Bronchial epithelial cell (primary cell): ENCODE results near the gene JMJD4. TPM values are rescaled to one million over a fixed set of nuclear protein-coding genes. Genes with fewer than 3 reads are reported as not detected.

Source experiments
- DNase-seq: peaks from one replicate; pipeline ENCODE4 v3.0.0-alpha.2; 2010; ENCODE audit warnings: low read depth
- FAIRE-seq: peaks from 2 replicates; lab custom pipeline; 2011; peaks lifted over from hg19 to GRCh38; lab: Jason Lieb, UNC
- H3K27me3 ChIP-seq: 2 replicates; pipeline ENCODE4 v1.5.1; 2011; ENCODE audit warnings: low read length; ENCODE audit not compliant: control insufficient read depth, insufficient read depth
- H3K36me3 ChIP-seq: 2 replicates; pipeline ENCODE4 v1.5.1; 2011; ENCODE audit warnings: low read length; ENCODE audit not compliant: control insufficient read depth, insufficient read depth
- H3K4me3 ChIP-seq: 2 replicates; pipeline ENCODE4 v1.5.1; 2011; ENCODE audit warnings: mild to moderate bottlenecking, low read depth, low read length, control low read depth
- total RNA-seq: library from RNA; depleted of rRNA; stranded (reverse); fragments of >200 nt; gene quantifications from 2 replicates; pipeline ENCODE4 v1.2.1, GENCODE V29; 2014
- TF ChIP-seq, protein P1 (sequence below): IDR thresholded peaks from 2 replicates; pipeline ENCODE4 v1.5.1; 2011; ENCODE audit warnings: mild to moderate bottlenecking, moderate library complexity, low read length, control low read depth, inconsistent platforms; ENCODE audit not compliant: insufficient read depth, severe bottlenecking

Gene JMJD4
- total RNA-seq, 1 donor from 2014 or later: 27.9 TPM

DNA sequence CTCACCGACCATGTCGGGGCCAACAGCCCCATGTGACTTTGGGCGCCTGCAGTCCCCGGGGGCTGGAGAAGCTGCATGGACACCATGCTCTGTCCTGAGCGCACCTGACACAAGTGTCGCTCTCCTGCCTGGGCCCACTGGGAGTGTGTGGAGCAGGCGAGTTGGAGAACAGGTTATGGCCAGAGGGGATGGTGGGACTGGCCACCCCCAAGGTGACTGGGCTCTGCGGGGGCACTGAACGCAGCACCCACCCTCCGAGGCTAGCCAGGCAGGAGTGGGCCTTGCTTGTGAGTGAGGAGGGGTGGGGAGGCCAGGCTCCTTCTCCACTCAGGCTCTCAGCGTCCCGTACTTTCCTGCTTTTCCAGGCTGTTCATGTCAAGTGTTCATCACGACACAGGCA lies 35.7 kb upstream of the JMJD4 start:
- peaks cover 12% of the 10 kb centered on the region for H3K36me3 ChIP-seq

DNA sequence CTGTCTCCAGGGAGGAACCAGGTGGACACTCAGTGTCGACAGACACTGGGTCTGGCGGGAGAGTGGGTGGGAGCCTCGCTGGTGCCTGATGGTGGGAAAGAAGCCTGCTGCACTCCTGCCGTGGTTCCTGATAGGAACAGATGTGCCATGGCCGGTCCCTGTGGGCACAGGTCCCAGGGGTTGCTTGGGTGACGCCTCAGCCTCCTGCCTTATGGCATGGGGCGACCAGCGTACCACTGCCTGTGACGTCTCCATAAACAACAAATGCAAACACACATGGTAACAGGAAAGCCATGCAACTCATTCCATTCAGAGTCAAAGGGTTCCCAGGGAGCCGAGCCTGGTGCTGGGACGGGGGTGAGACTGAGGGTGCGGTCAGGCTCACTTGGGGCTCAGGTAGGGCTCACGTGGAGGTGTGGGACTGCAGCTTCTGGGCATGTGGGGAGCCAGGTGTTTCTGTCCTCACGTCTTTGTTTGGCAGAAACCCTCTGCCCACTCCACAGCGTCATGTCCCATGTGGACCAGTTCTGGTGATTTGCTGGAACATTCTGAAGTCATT lies 34.9 kb upstream of the JMJD4 start:
- TF ChIP-seq, protein P1, sequence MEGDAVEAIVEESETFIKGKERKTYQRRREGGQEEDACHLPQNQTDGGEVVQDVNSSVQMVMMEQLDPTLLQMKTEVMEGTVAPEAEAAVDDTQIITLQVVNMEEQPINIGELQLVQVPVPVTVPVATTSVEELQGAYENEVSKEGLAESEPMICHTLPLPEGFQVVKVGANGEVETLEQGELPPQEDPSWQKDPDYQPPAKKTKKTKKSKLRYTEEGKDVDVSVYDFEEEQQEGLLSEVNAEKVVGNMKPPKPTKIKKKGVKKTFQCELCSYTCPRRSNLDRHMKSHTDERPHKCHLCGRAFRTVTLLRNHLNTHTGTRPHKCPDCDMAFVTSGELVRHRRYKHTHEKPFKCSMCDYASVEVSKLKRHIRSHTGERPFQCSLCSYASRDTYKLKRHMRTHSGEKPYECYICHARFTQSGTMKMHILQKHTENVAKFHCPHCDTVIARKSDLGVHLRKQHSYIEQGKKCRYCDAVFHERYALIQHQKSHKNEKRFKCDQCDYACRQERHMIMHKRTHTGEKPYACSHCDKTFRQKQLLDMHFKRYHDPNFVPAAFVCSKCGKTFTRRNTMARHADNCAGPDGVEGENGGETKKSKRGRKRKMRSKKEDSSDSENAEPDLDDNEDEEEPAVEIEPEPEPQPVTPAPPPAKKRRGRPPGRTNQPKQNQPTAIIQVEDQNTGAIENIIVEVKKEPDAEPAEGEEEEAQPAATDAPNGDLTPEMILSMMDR: no peak

More for the DNA sequence above, 35.7 kb upstream of the JMJD4 start:
- Histone ChIP-seq H3K4me3 (no peak overlapping the region), H3K27me3 (no peaks in the 10 kb centered on the region)
- FAIRE-seq: no peak
- DNase-seq: no peak
- TF ChIP-seq, protein P1: no peak

GRCh38 chr1:227769047-227769935 lies 34.2 kb upstream of the JMJD4 start:
- Histone ChIP-seq H3K36me3 (peaks cover 9% of the 10 kb centered on the region), H3K27me3 (no peaks in the 10 kb centered on the region), H3K4me3 (no peak overlapping the region)
- no peak for DNase-seq
- TF ChIP-seq, protein P1: no peak
- no peak for FAIRE-seq

More for the DNA sequence above, 34.9 kb upstream of the JMJD4 start:
- Histone ChIP-seq H3K4me3 (no peak overlapping the region), H3K36me3 (peaks cover 10% of the 10 kb centered on the region), H3K27me3 (no peaks in the 10 kb centered on the region)
- no peak for FAIRE-seq
- DNase-seq: no peak

DNA sequence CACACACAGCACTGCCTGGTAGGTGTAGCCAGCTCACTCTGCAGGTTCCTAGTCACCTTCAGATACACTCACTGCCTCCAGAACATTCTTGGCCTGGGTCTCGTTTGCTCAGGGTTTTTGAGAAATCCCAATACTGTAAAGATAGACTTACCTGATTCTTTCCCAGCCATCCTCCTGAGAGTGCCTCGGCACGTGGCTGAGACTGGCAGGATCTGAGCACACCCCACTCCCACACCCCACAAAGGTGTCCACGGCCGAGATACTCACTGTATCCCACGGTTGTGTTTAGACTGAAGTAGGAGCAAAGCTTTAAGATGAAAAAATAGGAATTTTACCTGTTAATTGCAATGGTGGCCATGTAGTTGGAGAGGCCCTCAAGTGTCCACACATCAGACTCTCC lies 33.5 kb upstream of the JMJD4 start:
- peaks cover 8% of the 10 kb centered on the region for H3K36me3 ChIP-seq
- TF ChIP-seq, protein P1: no peak
- FAIRE-seq: no peak
- H3K27me3 ChIP-seq: no peaks in the 10 kb centered on the region
- no peak for DNase-seq
- no peak overlapping the region for H3K4me3 ChIP-seq

DNA sequence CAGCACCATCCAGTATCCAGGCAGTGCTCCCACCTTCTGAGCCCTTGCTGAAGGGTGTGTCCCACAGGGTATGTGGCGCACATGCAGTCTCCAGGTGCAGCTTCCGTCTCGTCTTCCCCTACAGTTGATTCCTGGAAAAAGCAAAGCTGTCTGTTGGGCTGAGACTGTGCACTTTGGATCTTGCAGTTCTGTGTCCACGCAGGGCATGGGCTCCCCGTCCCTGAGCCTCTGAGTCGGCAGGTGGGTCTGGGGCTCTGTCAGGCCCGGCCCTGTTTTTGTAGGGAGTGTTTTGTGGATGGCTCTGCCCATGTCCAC lies 33.0 kb upstream of the JMJD4 start:
- TF ChIP-seq, protein P1: no peak
- FAIRE-seq (no peak), DNase-seq (no peak)
- no peaks in the 10 kb centered on the region for H3K27me3 ChIP-seq
- peaks cover 7% of the 10 kb centered on the region for H3K36me3 ChIP-seq
- no peak overlapping the region for H3K4me3 ChIP-seq
